ENCODE results near the gene MARK4.

DNA sequence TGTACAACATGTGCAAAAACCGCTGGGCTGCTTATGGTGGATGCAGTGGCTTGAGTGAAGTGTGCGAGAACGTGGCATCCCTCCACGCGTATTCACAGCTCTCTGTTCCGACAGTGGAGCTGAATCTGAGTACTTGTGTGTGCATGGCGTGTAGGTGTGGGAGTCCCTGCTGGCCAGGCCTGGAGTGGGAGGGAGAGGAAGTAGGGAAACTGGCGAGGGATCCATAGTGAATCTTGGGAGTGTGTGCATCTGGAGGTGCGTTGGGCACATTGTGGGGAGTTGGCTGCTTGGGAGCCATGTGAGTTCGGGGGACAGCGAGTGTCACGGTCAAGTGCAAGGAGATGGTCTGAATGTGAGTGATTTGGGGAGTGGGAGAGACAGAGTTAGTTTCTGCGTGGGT is 91.8 kb downstream of the MARK4 start:
- no peak for TF ChIP-seq POLR2A (IDR thresholded peaks at IDR 0.05; ENCODE audit: low read depth, low read length)
- TF ChIP-seq POLR2AphosphoS5 (IDR thresholded peaks at IDR 0.05; ENCODE audit: low read depth, low read length), result no peak
- no peak for TF ChIP-seq TAF1 (IDR thresholded peaks at IDR 0.05; ENCODE audit: borderline replicate concordance, low read depth, low read length)
